ENCODE data around the gene DAAM2.

DNA sequence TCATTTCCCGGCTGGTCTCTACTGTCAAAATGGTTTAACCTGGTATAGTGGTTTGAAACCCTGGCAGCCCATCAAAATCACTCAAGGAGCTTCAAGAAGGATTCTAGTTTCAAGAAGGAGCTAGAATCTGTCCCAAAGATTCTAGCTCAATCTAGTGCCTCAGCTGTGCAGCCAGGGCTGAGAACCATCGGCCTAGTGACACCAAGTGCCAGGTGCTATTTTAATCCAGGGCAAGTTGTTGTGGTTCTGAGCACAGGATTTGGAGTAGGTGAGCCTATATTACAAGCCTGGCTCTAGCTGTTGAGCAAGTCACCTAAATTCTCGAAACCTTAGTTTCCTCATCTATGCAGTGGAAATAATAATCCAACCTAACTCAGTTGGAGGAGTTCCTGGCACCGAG lies 138.4 kb downstream of the DAAM2 start:
- TF ChIP-seq, protein P1, sequence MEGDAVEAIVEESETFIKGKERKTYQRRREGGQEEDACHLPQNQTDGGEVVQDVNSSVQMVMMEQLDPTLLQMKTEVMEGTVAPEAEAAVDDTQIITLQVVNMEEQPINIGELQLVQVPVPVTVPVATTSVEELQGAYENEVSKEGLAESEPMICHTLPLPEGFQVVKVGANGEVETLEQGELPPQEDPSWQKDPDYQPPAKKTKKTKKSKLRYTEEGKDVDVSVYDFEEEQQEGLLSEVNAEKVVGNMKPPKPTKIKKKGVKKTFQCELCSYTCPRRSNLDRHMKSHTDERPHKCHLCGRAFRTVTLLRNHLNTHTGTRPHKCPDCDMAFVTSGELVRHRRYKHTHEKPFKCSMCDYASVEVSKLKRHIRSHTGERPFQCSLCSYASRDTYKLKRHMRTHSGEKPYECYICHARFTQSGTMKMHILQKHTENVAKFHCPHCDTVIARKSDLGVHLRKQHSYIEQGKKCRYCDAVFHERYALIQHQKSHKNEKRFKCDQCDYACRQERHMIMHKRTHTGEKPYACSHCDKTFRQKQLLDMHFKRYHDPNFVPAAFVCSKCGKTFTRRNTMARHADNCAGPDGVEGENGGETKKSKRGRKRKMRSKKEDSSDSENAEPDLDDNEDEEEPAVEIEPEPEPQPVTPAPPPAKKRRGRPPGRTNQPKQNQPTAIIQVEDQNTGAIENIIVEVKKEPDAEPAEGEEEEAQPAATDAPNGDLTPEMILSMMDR (IDR thresholded peaks at IDR 0.05), result no peak
- no peak for TF ChIP-seq POLR2A (IDR thresholded peaks at IDR 0.05)

Measured in vagina (tissue), 2 donors.